HepG2 (cell line): ENCODE results near the gene ACYP2. TPM values are rescaled to one million over a fixed set of nuclear protein-coding genes. Genes with fewer than 3 reads are reported as not detected.

Source experiments
- ELF3 ChIP-seq: IDR thresholded peaks from 2 replicates; pipeline ENCODE4 v1.6.1; 2016; ENCODE audit warnings: missing genetic modification reagents, missing compliant biosample characterization
- GTF2F1 ChIP-seq: fragments of 150-350 bp; IDR thresholded peaks from 2 replicates; pipeline ENCODE4 v1.6.1; 2014; ENCODE audit warnings: low read length
- HIC2 ChIP-seq: sonication (generic); formaldehyde crosslinking; IDR thresholded peaks from 2 replicates; pipeline ENCODE4 v1.9.0; 2022; ENCODE audit warnings: low read depth, missing genetic modification reagents
- MAFK ChIP-seq, 2 experiments: IDR thresholded peaks in 1 of 2; conservative IDR thresholded peaks in 1 of 2; 2 replicates each; pipeline ENCODE4 v1.6.1; 2011; ENCODE audit warnings: improper control_type of control experiment in 2 of 2, low read length in 2 of 2
- SPEN ChIP-seq: sonication (generic); formaldehyde crosslinking; IDR thresholded peaks from 2 replicates; pipeline ENCODE4 v1.5.1; 2020; ENCODE audit warnings: low read depth, mild to moderate bottlenecking, missing genetic modification reagents
- ZBTB37 ChIP-seq: sonication (generic); formaldehyde crosslinking; IDR thresholded peaks from 2 replicates; pipeline ENCODE4 v1.4.0; 2020; ENCODE audit warnings: mild to moderate bottlenecking, missing genetic modification reagents
- ZNF280D ChIP-seq: sonication (generic); formaldehyde crosslinking; IDR thresholded peaks from 2 replicates; pipeline ENCODE4 v1.5.1; 2020; ENCODE audit warnings: mild to moderate bottlenecking, missing genetic modification reagents
- ZNF446 ChIP-seq: sonication (generic); formaldehyde crosslinking; IDR thresholded peaks from 2 replicates; pipeline ENCODE4 v1.5.0; 2020; ENCODE audit warnings: mild to moderate bottlenecking, missing genetic modification reagents
- ZNF607 ChIP-seq: sonication (generic); formaldehyde crosslinking; IDR thresholded peaks from 2 replicates; pipeline ENCODE4 v1.5.1; 2020; ENCODE audit warnings: missing genetic modification reagents, mild to moderate bottlenecking, borderline replicate concordance
- ZNF790 ChIP-seq: sonication (generic); formaldehyde crosslinking; IDR thresholded peaks from 2 replicates; pipeline ENCODE4 v1.8.0; 2022; ENCODE audit warnings: missing genetic modification reagents, mild to moderate bottlenecking, borderline replicate concordance
- polyA plus RNA-seq, 8 experiments: library from polyadenylated mRNA; depleted of rRNA in 3 of 8; stranded (reverse) in 7 of 8; unstranded in 1 of 8; fragments of >200 nt; fragmentation: Illumina TruSeq in 4 of 8; extraction: Trizol in 4 of 8; gene quantifications; 2 replicates each; pipeline versions ENCODE4 v1.2.1 to v1.2.3, GENCODE V29; 2011 to 2016; ENCODE audit warnings: low read depth in 4 of 8, missing spikeins in 1 of 8, mixed read lengths in 1 of 8; ENCODE audit not compliant: insufficient read depth in 1 of 8
- total RNA-seq, 5 experiments: library from RNA; depleted of rRNA; stranded (reverse); fragments of >200 nt; fragmentation: Illumina TruSeq; extraction: Trizol; gene quantifications; 2 replicates each; pipeline ENCODE4 v1.2.3, GENCODE V29; 2016; ENCODE audit warnings: low read depth in 1 of 5
- TF ChIP-seq, protein P1 (sequence below): sonication (generic); formaldehyde crosslinking; IDR thresholded peaks from 2 replicates; pipeline ENCODE4 v1.8.0; 2022; ENCODE audit warnings: mild to moderate bottlenecking, missing genetic modification reagents, borderline replicate concordance

The ACYP2 gene
- total and polyA plus RNA-seq, 2 of the 13 experiments (the other 11 are each of a cell fraction or from before 2014, with no cell fraction given) = 12.3 to 12.7 TPM

GRCh38 chr2:54330162-54330925 is 214.9 kb downstream of the ACYP2 start (continued):
- TF ChIP-seq SPEN (CRISPR knock-in tag) = 0 out of 2 replicates have a peak, but pooled peaks have one; percentile 65
- TF ChIP-seq GTF2F1 = no peak
- peak; percentile 71 for TF ChIP-seq ZNF280D
- TF ChIP-seq HIC2 (CRISPR knock-in tag) = peak; percentile 65; the same call in 1 of the 2 replicates
- no peak for TF ChIP-seq MAFK (conservative IDR thresholded peaks at IDR 0.05 in 1 of 2, IDR thresholded peaks at IDR 0.05 in 1 of 2; ENCODE audit: low read length in 2 of 2)
- TF ChIP-seq, protein P1, sequence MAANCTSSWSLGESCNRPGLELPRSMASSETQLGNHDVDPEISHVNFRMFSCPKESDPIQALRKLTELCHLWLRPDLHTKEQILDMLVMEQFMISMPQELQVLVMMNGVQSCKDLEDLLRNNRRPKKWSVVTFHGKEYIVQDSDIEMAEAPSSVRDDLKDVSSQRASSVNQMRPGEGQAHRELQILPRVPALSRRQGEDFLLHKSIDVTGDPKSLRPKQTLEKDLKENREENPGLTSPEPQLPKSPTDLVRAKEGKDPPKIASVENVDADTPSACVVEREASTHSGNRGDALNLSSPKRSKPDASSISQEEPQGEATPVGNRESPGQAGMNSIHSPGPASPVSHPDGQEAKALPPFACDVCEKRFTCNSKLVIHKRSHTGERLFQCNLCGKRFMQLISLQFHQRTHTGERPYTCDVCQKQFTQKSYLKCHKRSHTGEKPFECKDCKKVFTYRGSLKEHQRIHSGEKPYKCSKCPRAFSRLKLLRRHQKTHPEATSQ (CRISPR knock-in tag) = 0 out of 2 replicates have a peak, but pooled peaks have one; percentile 58
- TF ChIP-seq ZNF446 (CRISPR knock-in tag) = 0 out of 2 replicates have a peak, but pooled peaks have one; percentile 79
- TF ChIP-seq ZBTB37 (CRISPR knock-in tag) = no peak
- TF ChIP-seq ELF3 (CRISPR knock-in tag) = peak; percentile 57; the same call in 1 of the 2 replicates
- TF ChIP-seq ZNF790 (CRISPR knock-in tag) = no peak
- TF ChIP-seq ZNF607 (CRISPR knock-in tag) = peak; percentile 88; the same call in 1 of the 2 replicates
